GM12801 (cell line): Measurements from ENCODE around the gene NOS1AP.

Source experiments
- CTCF ChIP-seq: IDR thresholded peaks from one replicate; pipeline ENCODE4 v1.5.1; 2011; ENCODE audit warnings: control low read depth; ENCODE audit not compliant: insufficient read length; ENCODE audit errors: extremely low read depth

Gene NOS1AP

GRCh38 chr1:162161916-162162550 lies 92.5 kb downstream of the NOS1AP start:
- TF ChIP-seq CTCF = no peak

GRCh38 chr1:162165528-162165927 lies 96.0 kb downstream of the NOS1AP start:
- no peak for TF ChIP-seq CTCF

- TF ChIP-seq CTCF = no peak
Measured at GRCh38 chr1:162166917-162167615, 97.6 kb downstream of the NOS1AP start.

- no peak for TF ChIP-seq CTCF
Measured at GRCh38 chr1:162168261-162168660, 98.8 kb downstream of the NOS1AP start.

GRCh38 chr1:162169031-162169790 lies 99.7 kb downstream of the NOS1AP start:
- no peak for TF ChIP-seq CTCF

- TF ChIP-seq CTCF = no peak
Measured at GRCh38 chr1:162171111-162171510, 101.6 kb downstream of the NOS1AP start.

- no peak for TF ChIP-seq CTCF
Measured at GRCh38 chr1:162172311-162173102, 103.0 kb downstream of the NOS1AP start.
